ENCODE data around the gene CYP4F12.

DNA sequence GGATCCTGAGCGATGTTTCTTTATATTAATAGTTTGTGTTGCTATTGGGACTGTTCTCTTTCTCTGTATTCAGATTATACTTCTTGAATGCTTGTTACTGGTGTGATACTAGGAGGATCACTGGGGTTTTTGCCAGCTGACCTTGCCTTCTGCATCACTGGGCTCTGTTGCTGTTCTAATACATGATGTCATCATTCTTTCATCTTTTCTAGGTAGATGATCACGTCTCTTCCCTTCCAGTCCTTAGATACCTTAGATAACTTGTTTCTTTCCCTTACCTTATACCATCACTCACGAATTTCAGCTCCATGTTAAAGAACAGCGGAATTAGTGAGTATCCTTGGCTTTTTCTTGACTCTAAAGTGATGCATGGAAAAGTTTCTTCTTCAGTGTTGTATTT lies 64.8 kb downstream of the CYP4F12 start, which contains the start of gene OR10H3:
- TF ChIP-seq POLR2A (IDR thresholded peaks at IDR 0.05; ENCODE audit: low read length) (no peak), GATA1 (IDR thresholded peaks at IDR 0.05; ENCODE audit: low read depth, low read length) (no peak)
